ENCODE data around the gene ERI3.

GRCh38 chr1:44264451-44264771 is 90.6 kb downstream of the ERI3 start:
- TF ChIP-seq CTCF (IDR thresholded peaks at IDR 0.05; ENCODE audit: borderline replicate concordance, extremely low read depth, low read length, poor library complexity, severe bottlenecking), result no peak
- no peak for TF ChIP-seq EZH2 (IDR thresholded peaks at IDR 0.05; ENCODE audit: borderline replicate concordance, low read depth, low read length, severe bottlenecking)

Measured in DND-41 (cell line).